GM11168 (cell line): Measurements from ENCODE around the gene SFXN3.
"Not testable (repeated sequence)": the region's sequence is repeated elsewhere in the genome, so short reads cannot be mapped to it uniquely, and the experiment has no call there.

ENCODE experiments used
- in situ Hi-C: fragments of 300-500 bp; cut with MboI; formaldehyde crosslinking; loops from one replicate; pipeline ENCODE4 v1.12.0; 2022; ENCODE audit warnings: low sequenced_read_pairs; ENCODE audit not compliant: unreplicated experiment

SFXN3 gene

GRCh38 chr10:101032637-101033224, 1.7 kb downstream of the SFXN3 start:
- in situ Hi-C loops: no loop called here

DNA sequence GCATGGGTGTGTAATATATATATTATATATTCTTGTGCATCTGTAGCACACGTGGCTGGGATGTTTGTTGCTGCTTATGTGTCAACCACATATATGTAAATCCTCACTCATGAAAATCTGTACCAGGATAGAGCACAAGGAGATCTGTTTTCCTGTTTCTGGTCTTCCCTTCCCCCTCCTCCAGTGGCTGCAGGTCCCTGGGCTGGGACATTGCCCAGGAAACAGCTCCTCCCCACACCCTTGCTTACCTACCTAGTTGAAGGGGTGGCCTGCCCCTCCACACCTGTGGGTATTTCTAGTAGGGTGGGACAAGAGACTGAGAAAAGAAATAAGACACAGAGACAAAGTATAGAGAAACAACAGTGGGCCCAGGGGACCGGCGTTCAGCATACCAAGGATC, 2.2 kb downstream of the SFXN3 start:
- in situ Hi-C loops: no loop called here

- in situ Hi-C loops: not testable (repeated sequence)
Measured at GRCh38 chr10:101034404-101034803, 3.4 kb downstream of the SFXN3 start.

DNA sequence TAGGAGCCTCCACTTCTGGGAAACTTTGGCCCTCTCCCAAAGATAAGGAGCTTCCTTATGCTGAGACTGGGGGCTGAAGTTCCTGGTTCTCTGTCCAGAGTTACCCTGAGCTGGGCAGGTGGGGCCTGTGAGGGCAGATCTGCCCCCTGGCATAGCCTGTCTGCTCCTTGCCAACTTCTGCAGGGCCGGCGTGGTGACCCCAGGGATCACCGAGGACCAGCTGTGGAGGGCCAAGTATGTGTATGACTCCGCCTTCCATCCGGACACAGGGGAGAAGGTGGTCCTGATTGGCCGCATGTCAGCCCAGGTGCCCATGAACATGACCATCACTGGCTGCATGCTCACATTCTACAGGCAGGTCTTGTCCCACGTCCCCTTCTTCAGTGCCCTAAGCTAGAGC, 4.3 kb downstream of the SFXN3 start:
- in situ Hi-C loops: no loop called here

- in situ Hi-C loops: no loop called here
Measured at GRCh38 chr10:101035916-101036702, 5.1 kb downstream of the SFXN3 start.

DNA sequence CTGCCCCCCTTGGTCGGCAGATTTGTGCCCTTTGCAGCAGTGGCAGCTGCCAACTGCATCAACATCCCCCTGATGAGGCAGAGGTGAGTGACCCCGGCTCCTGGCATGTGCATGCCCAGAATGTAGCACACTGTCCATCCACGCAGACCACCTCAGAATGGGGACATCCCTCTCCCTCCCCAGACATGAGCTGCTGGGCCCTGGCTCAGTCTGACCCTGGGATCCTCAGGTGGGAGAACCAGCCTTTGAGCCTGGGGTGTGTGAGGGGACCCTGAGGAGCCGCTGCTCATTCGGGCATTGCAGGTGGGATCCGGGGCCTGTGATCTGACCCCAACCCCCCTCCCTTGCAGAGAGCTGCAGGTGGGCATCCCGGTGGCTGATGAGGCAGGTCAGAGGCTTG, 5.7 kb downstream of the SFXN3 start:
- in situ Hi-C loops: no loop called here

DNA sequence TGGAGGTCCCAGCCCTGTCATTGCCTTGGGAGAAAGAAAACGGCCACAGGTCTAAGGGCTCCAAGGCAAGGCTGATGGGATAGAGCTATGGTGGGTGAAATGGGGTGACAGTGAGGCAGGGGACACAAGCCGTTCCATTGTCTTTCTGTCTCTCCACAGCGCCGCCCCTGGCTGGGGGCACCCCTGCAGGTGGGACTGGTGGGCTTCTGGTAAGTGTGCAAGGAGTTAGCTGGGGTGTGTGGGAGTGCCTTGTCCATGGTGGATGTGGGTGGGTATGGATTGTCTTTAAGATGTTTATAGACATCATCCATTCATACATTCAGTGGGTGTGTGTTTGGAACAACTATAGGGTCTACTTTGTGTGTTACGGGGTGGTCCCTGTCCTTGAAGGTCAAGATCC, 7.5 kb downstream of the SFXN3 start:
- in situ Hi-C loops: no loop called here

GRCh38 chr10:101040061-101040460, 9.0 kb downstream of the SFXN3 start:
- in situ Hi-C loops: no loop called here

GRCh38 chr10:101040851-101041250, 9.8 kb downstream of the SFXN3 start:
- in situ Hi-C loops: no loop called here

GRCh38 chr10:101041252-101041761, 10.3 kb downstream of the SFXN3 start:
- in situ Hi-C loops: no loop called here

- in situ Hi-C loops: no loop called here
Measured at GRCh38 chr10:101042118-101042517, 11.1 kb downstream of the SFXN3 start.

DNA sequence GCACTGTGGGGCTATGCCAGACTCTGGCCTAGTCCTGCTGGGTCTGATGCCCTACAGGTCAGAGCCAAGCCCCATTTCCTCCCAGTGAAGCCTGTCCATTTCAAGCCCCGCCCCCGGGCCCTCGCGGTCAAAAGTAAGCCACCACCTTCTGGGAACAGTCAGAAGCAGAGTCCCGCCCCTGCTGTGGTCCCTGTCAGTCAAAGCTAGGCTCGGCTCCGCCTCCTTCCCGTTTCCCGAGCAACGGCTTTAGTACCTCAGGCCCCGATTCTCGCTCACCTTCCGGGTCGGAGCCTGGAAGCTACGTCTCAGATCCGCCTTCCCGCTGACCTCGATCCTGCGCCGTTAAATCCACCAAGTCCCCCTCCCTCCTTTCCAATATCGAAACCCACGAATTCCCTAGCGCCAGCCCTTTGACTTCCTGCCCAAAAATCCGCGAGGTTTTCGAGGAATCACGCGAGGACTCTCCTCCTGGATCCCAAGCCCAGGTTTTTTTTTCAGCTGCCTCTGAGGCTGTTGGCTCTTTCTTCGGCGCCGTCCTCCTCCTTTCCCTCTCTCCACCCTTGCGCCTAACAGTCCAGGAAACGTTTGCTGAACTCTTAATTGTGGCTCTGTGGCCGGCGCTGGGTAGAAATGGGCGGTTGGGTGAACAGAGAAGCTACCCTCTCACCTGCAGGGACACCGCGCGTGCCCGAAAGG, 11.8 kb downstream of the SFXN3 start:
- in situ Hi-C loops: no loop called here

DNA sequence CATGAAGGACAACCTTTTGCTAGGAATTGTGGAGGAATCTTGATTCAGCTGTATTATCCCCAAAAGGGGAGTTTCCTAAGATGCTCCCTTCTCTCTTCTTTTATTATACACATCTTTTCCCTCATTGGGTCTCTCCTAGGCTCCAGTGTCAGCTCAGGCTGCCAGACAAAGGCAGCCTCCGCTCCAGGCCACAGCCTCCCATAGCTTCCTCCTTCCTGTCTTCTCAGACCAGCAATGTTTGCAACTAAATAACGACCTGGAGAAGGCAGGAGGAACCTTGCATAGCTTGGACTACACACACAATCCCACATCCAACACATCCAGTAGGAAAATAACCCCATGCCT, 12.3 kb downstream of the SFXN3 start:
- in situ Hi-C loops: no loop called here

DNA sequence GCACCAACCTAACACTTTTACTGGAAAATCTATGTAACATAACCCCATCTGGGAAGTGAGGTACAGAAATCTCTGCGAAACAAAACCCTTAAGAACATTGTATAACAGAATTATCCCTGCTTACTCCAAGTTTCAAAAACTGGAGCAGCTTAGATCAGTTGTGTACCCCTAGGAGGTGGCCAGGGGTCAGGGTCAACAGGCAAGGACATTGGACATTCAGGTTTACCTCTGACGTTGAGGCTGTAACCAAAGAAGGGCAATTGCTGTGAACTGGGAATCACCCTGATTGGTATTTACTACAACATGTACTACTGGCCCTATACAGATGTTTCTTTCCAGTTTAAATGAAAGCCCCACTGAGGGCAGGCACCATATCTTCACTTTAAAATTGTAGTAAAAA, 13.1 kb downstream of the SFXN3 start:
- in situ Hi-C loops: no loop called here

DNA sequence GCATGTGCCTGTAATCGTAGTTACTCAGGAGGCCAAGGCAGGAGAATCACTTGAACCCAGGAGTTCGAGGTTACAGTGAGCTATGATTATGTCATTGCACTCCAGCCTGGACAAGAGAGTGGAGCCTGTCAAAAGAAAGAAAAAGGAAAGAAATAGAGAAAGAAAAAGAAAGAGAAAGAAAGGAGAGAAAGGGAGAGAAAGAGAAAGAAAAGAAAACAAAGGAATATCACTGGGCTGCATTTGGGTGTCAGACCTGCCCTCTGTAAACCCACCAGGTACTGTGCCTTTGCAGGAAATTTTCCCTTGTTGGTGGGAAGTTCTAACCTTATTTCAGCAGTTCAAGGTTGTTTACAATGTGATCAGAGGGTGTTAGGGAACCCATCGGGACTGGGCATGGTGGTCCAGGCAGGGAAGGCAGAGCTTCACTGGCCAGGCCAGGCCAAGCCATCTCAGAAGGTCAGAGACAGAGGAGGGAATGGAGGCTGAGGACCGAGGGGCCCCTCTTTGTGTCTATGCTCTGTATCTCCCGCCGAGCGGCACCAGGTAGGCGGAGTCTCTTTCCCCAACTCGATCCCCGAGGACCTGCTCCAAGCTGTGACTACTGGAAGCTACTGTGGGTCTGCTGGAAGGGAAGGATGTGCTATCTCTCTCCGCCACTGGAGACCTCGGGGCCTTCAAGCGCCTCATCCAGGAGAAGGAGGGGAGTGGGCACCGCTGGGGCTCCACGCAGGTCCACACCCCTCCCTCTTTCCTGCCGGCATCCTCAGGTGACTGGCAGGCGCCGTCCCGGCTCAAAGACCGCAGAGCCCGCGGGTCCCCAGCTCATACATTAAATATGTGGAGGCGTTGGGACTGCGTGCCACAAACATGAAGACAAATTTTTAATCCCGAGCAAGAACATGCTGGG, 15.6 kb downstream of the SFXN3 start:
- in situ Hi-C loops: no loop called here

DNA sequence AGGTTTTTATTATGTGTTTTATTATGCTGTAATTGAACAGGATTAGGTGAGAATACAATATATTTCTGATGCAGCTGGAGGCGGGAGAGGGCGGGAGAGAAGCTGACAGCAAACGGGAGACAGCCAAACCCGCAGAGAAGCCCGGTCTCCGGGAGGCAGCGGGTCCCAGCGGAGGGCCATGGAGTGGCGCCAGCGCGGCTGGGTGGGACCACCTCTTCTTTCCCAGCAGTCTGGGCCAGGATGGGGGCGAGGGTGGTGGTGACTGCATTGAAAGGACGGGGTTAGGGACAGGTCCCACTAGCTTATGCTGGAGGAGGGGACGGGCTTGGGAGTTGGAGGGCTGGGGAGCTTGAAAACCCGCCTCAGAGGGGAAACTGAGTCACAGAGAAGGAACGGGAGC, 16.2 kb downstream of the SFXN3 start:
- in situ Hi-C loops: no loop called here

DNA sequence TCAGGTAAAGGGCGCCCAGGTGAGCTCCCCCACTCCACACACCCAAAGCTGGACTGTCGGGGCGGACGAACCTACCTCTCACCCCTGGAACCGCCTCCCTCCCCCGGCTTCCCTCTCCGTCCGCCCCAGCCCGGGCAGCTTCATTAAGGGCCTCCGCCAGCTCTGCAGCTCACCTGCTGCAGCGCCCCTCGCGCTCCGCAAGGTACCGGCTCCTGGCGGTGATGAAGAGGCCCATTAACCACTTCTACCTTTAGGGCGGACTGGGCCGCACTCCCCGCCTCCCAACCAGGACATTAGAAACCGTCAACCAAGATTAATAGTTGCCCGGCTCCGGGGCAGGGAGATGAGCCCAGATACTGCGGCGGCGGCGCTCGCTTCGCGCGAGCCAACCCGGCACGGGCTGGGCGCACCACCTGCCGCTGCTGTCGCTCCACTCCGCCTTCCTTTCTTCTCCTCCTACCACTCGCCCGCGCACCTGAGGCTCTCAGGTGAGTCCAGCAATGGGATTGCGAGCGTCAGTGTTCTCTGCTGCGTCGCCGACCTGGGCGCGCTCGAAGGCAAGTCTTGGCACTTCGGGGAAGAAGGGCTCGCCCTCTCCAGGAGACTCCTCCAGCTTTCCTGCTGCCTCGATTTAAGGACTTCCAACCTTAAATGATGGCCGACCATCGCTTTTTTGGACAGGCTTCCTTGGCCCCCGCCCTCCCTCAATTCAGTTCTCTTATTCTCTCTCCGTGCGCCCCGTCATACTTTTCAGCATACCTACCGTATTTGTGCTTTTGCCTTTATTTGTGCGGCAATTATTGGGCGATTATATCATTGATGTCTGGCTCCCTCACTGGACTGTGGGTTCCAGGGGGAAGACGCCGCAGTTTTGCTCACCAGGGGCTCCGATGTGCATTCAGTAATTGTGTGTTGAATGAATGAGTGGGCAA, 17.2 kb downstream of the SFXN3 start:
- in situ Hi-C loops: no loop called here

DNA sequence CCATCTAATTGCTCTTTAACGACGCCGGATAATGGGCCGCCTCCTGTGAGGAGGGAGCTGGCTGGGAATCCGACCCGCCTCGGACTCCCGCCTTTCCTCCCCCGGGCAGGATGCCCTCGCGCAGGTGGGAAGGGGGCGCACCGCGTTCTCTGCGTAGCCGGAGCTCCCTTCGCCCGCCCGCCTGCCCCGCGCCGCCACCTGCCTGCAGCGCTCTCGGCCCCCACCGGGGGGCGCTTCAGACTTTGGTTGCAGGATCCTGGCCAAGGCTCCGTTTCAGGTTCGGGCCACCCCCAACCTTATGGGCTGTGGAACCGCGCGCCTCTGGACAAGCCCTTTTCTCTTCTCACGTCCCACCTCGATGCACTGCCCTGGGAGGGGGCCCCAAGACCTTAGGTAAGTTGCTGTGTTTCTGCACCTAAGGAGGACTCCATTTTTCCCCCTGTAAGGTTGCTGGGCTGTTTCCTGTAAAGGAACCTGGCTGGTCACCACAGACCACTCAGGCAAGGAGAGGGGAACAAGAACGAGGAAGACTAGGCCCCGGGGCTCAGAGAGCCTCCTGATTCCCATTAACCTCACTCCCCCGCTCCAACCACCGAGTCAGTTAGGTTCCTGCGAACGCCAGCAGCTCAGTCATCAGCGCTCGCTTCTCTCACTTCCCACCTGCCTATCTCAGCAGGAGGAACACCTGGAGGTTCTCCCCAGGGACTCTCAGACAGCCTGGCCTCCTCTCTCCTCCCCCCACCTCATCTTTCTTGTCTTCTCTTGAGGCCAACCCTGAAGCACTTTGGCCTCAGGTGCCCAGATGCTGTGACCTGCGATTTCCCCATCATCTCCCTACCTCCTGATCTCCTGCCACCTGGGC, 19.4 kb downstream of the SFXN3 start:
- in situ Hi-C loops: no loop called here
